GM23338 (cell line): Measurements from ENCODE around the gene ALX3. TPM values are rescaled to one million over a fixed set of nuclear protein-coding genes. Genes with fewer than 3 reads are reported as not detected.

ENCODE experiments used
- ATAC-seq: fragments of 200-7000 bp; cut with Tn5 transposase; 3 replicates; pipeline ENCODE4 v1.9.1; 2020
- DNase-seq: peaks from one replicate; pipeline ENCODE4 v3.0.0-alpha.2; 2015; ENCODE audit warnings: low spot score
- H2AFZ ChIP-seq: fragments of 200-600 bp; sonication (generic); 2 replicates; pipeline ENCODE4 v1.8.0; 2016; ENCODE audit warnings: antibody characterized with exemption, mild to moderate bottlenecking, moderate library complexity
- H3F3A ChIP-seq: fragments of 200-600 bp; sonication (generic); replicated peaks from 2 replicates; pipeline ENCODE4 v1.8.0; 2017; ENCODE audit warnings: antibody characterized with exemption, mixed run types, low read depth
- H3K27ac ChIP-seq: fragments of 200-600 bp; sonication (generic); 2 replicates; pipeline ENCODE4 v1.6.1; 2016; ENCODE audit warnings: low read depth
- H3K27me3 ChIP-seq: fragments of 200-600 bp; sonication (generic); 2 replicates; pipeline ENCODE4 v1.8.0; 2016; ENCODE audit warnings: mild to moderate bottlenecking, mixed run types, moderate library complexity; ENCODE audit not compliant: insufficient read depth
- H3K36me3 ChIP-seq: fragments of 200-600 bp; sonication (generic); 2 replicates; pipeline ENCODE4 v1.8.0; 2016; ENCODE audit warnings: mild to moderate bottlenecking; ENCODE audit not compliant: insufficient read depth
- H3K4me1 ChIP-seq: fragments of 200-600 bp; sonication (generic); 2 replicates; pipeline ENCODE4 v1.8.0; 2016; ENCODE audit warnings: mild to moderate bottlenecking, moderate library complexity; ENCODE audit not compliant: insufficient read depth
- H3K4me2 ChIP-seq: fragments of 200-600 bp; sonication (generic); 2 replicates; pipeline ENCODE4 v1.7.1; 2017; ENCODE audit warnings: mixed run types
- H3K4me3 ChIP-seq: fragments of 200-600 bp; sonication (generic); 2 replicates; pipeline ENCODE4 v1.6.1; 2016; ENCODE audit warnings: mixed run types
- H3K79me2 ChIP-seq: fragments of 200-600 bp; sonication (generic); replicated peaks from 2 replicates; pipeline ENCODE4 v1.8.0; 2017; ENCODE audit warnings: mild to moderate bottlenecking; ENCODE audit not compliant: insufficient read depth
- H3K9me2 ChIP-seq: fragments of 200-600 bp; sonication (generic); 2 replicates; pipeline ENCODE4 v1.8.0; 2017; ENCODE audit not compliant: insufficient read depth
- H4K20me1 ChIP-seq: fragments of 200-600 bp; sonication (generic); replicated peaks from 2 replicates; pipeline ENCODE4 v1.8.0; 2017; ENCODE audit warnings: mild to moderate bottlenecking; ENCODE audit not compliant: insufficient read depth
- H3K27ac Mint-ChIP-seq: 2 replicates; pipeline ENCODE4 v1.8.0; 2020; ENCODE audit warnings: inconsistent platforms, mild to moderate bottlenecking, moderate library complexity, mixed read lengths
- H3K27me3 Mint-ChIP-seq: 3 replicates; pipeline ENCODE4 v1.8.0; 2022; ENCODE audit warnings: low read depth, mild to moderate bottlenecking, moderate library complexity, mixed read lengths, inconsistent platforms; ENCODE audit not compliant: insufficient read depth, poor library complexity
- H3K36me3 Mint-ChIP-seq: 3 replicates; pipeline ENCODE4 v1.8.0; 2021; ENCODE audit warnings: low read depth, mild to moderate bottlenecking, inconsistent platforms, moderate library complexity, mixed read lengths
- H3K4me1 Mint-ChIP-seq: 3 replicates; pipeline ENCODE4 v1.8.0; 2020; ENCODE audit warnings: mild to moderate bottlenecking, inconsistent platforms, mixed read lengths
- H3K4me3 Mint-ChIP-seq: 3 replicates; pipeline ENCODE4 v1.8.0; 2021; ENCODE audit warnings: moderate library complexity, mild to moderate bottlenecking, inconsistent platforms, mixed read lengths
- H3K9me3 Mint-ChIP-seq: 3 replicates; pipeline ENCODE4 v1.8.0; 2020; ENCODE audit warnings: moderate library complexity, mild to moderate bottlenecking, inconsistent platforms, mixed read lengths
- CREB1 ChIP-seq: fragments of 250-450 bp; sonication (Bioruptor Pico); IDR thresholded peaks from 2 replicates; pipeline ENCODE4 v1.5.0; 2020; ENCODE audit warnings: low read depth, mild to moderate bottlenecking, moderate library complexity
- CTCF ChIP-seq, 2 experiments: fragments of 200-600 bp in 1 of 2; sonication (generic) in 1 of 2; conservative IDR thresholded peaks; 2 replicates each; pipeline versions ENCODE4 v1.5.1 to v1.6.1; 2016 to 2017; ENCODE audit warnings: antibody characterized with exemption in 2 of 2, low read depth in 2 of 2, mild to moderate bottlenecking in 2 of 2, moderate library complexity in 1 of 2
- EZH2 ChIP-seq: fragments of 200-600 bp; sonication (generic); IDR thresholded peaks from one replicate; pipeline ENCODE4 v1.8.0; 2017; ENCODE audit warnings: antibody characterized with exemption, mild to moderate bottlenecking, low read depth; ENCODE audit not compliant: unreplicated experiment
- EZH2phosphoT487 ChIP-seq: fragments of 200-600 bp; sonication (generic); IDR thresholded peaks from one replicate; pipeline ENCODE4 v1.8.1; 2018; ENCODE audit warnings: antibody characterized with exemption; ENCODE audit not compliant: unreplicated experiment
- JUNB ChIP-seq: IDR thresholded peaks from one replicate; pipeline ENCODE4 v1.6.1; 2016; ENCODE audit warnings: antibody characterized with exemption; ENCODE audit not compliant: unreplicated experiment
- NANOG ChIP-seq: IDR thresholded peaks from 2 replicates; pipeline ENCODE4 v1.6.1; 2016; ENCODE audit warnings: antibody characterized with exemption, borderline replicate concordance
- POLR2AphosphoS5 ChIP-seq: IDR thresholded peaks from 2 replicates; pipeline ENCODE4 v1.6.1; 2016; ENCODE audit warnings: antibody characterized with exemption, low read depth
- STAT1 ChIP-seq: IDR thresholded peaks from one replicate; pipeline ENCODE4 v1.6.1; 2016; ENCODE audit warnings: antibody characterized with exemption; ENCODE audit not compliant: unreplicated experiment
- ZNF114 ChIP-seq: fragments of 250-450 bp; sonication (Bioruptor Pico); IDR thresholded peaks from 2 replicates; pipeline ENCODE4 v1.5.0; 2020; ENCODE audit warnings: mild to moderate bottlenecking, moderate library complexity
- ZNF331 ChIP-seq: fragments of 250-450 bp; sonication (Bioruptor Pico); IDR thresholded peaks from 2 replicates; pipeline ENCODE4 v1.5.0; 2020; ENCODE audit warnings: low read depth, mild to moderate bottlenecking, moderate library complexity
- polyA plus RNA-seq: library from polyadenylated mRNA; unstranded; fragments of >200 nt; fragmentation: Nextera tagmentation; extraction: Ambion mirVana; gene quantifications from 2 replicates; pipeline ENCODE4 v1.2.1, GENCODE V29; 2016
- total RNA-seq: library from RNA; depleted of rRNA; stranded (reverse); fragments of >200 nt; shearing (Covaris generic); gene quantifications from 2 replicates; pipeline ENCODE4 v1.2.3, GENCODE V29; 2014
- TF ChIP-seq, protein P1 (sequence below): IDR thresholded peaks from one replicate; pipeline ENCODE4 v1.6.1; 2018; ENCODE audit warnings: antibody characterized with exemption; ENCODE audit not compliant: unreplicated experiment
- TF ChIP-seq, protein P2 (sequence below): IDR thresholded peaks from 2 replicates; pipeline ENCODE4 v1.6.1; 2016; ENCODE audit warnings: antibody characterized with exemption
- TF ChIP-seq, protein P3 (sequence below): fragments of 250-450 bp; sonication (Bioruptor Pico); IDR thresholded peaks from 2 replicates; pipeline ENCODE4 v1.5.0; 2020; ENCODE audit warnings: mild to moderate bottlenecking, moderate library complexity

The ALX3 gene
- total and polyA plus RNA-seq, 2 experiments from 2014 or later = not detected

DNA sequence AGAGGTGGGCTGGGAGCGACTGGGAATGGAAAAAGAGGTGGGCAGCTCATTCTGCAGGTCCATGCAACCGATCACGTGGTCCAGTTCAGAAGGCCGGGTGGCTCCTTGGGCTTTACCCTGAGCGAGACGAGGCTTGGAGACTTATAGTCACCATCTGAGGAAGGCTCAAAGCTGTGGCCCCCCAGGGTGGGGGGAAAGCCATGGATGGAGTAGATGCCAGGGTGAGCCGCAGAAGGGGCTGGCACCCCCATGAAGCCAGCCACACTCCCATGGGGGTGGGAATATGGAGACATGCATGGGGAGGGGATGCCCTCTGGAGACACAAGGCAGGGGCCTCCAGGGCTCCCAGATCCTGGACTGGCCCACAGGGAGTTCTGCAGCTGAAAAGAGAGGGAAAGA is 9.8 kb downstream of the ALX3 start:
- Histone ChIP-seq H3K36me3 (peaks cover 5% of the 10 kb centered on the region), H3F3A (no peaks in the 10 kb centered on the region), H3K27ac (no peak overlapping the region), H3K4me2 (no peak overlapping the region), H4K20me1 (peaks cover 4% of the 10 kb centered on the region), H3K4me3 (no peak overlapping the region), H3K27me3 (peaks cover 16% of the 10 kb centered on the region), H3K4me1 (no peaks in the 10 kb centered on the region), H3K9me2 (no peaks in the 10 kb centered on the region), H3K79me2 (no peaks in the 10 kb centered on the region), H2AFZ (no peak overlapping the region)
- Mint-ChIP-seq H3K4me3 (no peak overlapping the region), H3K4me1 (no peaks in the 10 kb centered on the region; the same call in 2 of the 3 replicates), H3K27me3 (peaks cover 24% of the 10 kb centered on the region), H3K36me3 (peaks cover 43% of the 10 kb centered on the region), H3K27ac (no peak overlapping the region), H3K9me3 (no peaks in the 10 kb centered on the region)
- no peak for ATAC-seq
- no peak for DNase-seq
- TF ChIP-seq, protein P1, sequence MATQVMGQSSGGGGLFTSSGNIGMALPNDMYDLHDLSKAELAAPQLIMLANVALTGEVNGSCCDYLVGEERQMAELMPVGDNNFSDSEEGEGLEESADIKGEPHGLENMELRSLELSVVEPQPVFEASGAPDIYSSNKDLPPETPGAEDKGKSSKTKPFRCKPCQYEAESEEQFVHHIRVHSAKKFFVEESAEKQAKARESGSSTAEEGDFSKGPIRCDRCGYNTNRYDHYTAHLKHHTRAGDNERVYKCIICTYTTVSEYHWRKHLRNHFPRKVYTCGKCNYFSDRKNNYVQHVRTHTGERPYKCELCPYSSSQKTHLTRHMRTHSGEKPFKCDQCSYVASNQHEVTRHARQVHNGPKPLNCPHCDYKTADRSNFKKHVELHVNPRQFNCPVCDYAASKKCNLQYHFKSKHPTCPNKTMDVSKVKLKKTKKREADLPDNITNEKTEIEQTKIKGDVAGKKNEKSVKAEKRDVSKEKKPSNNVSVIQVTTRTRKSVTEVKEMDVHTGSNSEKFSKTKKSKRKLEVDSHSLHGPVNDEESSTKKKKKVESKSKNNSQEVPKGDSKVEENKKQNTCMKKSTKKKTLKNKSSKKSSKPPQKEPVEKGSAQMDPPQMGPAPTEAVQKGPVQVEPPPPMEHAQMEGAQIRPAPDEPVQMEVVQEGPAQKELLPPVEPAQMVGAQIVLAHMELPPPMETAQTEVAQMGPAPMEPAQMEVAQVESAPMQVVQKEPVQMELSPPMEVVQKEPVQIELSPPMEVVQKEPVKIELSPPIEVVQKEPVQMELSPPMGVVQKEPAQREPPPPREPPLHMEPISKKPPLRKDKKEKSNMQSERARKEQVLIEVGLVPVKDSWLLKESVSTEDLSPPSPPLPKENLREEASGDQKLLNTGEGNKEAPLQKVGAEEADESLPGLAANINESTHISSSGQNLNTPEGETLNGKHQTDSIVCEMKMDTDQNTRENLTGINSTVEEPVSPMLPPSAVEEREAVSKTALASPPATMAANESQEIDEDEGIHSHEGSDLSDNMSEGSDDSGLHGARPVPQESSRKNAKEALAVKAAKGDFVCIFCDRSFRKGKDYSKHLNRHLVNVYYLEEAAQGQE = no peak
- no peak for TF ChIP-seq CREB1
- no peak for TF ChIP-seq JUNB
- TF ChIP-seq POLR2AphosphoS5 = no peak
- TF ChIP-seq, protein P2, sequence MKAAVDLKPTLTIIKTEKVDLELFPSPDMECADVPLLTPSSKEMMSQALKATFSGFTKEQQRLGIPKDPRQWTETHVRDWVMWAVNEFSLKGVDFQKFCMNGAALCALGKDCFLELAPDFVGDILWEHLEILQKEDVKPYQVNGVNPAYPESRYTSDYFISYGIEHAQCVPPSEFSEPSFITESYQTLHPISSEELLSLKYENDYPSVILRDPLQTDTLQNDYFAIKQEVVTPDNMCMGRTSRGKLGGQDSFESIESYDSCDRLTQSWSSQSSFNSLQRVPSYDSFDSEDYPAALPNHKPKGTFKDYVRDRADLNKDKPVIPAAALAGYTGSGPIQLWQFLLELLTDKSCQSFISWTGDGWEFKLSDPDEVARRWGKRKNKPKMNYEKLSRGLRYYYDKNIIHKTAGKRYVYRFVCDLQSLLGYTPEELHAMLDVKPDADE = no peak
- no peak for TF ChIP-seq EZH2
- TF ChIP-seq ZNF331 = no peak
- TF ChIP-seq STAT1 = no peak
- TF ChIP-seq, protein P3, sequence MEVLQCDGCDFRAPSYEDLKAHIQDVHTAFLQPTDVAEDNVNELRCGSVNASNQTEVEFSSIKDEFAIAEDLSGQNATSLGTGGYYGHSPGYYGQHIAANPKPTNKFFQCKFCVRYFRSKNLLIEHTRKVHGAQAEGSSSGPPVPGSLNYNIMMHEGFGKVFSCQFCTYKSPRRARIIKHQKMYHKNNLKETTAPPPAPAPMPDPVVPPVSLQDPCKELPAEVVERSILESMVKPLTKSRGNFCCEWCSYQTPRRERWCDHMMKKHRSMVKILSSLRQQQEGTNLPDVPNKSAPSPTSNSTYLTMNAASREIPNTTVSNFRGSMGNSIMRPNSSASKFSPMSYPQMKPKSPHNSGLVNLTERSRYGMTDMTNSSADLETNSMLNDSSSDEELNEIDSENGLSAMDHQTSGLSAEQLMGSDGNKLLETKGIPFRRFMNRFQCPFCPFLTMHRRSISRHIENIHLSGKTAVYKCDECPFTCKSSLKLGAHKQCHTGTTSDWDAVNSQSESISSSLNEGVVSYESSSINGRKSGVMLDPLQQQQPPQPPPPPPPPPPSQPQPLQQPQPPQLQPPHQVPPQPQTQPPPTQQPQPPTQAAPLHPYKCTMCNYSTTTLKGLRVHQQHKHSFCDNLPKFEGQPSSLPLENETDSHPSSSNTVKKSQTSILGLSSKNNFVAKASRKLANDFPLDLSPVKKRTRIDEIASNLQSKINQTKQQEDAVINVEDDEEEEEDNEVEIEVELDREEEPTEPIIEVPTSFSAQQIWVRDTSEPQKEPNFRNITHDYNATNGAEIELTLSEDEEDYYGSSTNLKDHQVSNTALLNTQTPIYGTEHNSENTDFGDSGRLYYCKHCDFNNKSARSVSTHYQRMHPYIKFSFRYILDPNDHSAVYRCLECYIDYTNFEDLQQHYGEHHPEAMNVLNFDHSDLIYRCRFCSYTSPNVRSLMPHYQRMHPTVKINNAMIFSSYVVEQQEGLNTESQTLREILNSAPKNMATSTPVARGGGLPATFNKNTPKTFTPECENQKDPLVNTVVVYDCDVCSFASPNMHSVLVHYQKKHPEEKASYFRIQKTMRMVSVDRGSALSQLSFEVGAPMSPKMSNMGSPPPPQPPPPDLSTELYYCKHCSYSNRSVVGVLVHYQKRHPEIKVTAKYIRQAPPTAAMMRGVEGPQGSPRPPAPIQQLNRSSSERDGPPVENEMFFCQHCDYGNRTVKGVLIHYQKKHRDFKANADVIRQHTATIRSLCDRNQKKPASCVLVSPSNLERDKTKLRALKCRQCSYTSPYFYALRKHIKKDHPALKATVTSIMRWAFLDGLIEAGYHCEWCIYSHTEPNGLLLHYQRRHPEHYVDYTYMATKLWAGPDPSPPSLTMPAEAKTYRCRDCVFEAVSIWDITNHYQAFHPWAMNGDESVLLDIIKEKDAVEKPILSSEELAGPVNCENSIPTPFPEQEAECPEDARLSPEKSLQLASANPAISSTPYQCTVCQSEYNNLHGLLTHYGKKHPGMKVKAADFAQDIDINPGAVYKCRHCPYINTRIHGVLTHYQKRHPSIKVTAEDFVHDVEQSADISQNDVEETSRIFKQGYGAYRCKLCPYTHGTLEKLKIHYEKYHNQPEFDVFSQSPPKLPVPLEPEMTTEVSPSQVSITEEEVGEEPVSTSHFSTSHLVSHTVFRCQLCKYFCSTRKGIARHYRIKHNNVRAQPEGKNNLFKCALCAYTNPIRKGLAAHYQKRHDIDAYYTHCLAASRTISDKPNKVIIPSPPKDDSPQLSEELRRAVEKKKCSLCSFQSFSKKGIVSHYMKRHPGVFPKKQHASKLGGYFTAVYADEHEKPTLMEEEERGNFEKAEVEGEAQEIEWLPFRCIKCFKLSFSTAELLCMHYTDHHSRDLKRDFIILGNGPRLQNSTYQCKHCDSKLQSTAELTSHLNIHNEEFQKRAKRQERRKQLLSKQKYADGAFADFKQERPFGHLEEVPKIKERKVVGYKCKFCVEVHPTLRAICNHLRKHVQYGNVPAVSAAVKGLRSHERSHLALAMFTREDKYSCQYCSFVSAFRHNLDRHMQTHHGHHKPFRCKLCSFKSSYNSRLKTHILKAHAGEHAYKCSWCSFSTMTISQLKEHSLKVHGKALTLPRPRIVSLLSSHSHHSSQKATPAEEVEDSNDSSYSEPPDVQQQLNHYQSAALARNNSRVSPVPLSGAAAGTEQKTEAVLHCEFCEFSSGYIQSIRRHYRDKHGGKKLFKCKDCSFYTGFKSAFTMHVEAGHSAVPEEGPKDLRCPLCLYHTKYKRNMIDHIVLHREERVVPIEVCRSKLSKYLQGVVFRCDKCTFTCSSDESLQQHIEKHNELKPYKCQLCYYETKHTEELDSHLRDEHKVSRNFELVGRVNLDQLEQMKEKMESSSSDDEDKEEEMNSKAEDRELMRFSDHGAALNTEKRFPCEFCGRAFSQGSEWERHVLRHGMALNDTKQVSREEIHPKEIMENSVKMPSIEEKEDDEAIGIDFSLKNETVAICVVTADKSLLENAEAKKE (CRISPR knock-in tag) = no peak
- TF ChIP-seq ZNF114 (CRISPR knock-in tag) = no peak
- TF ChIP-seq EZH2phosphoT487 = no peak
- TF ChIP-seq CTCF (conservative IDR thresholded peaks at IDR 0.05; ENCODE audit: low read depth in 2 of 2) = no peak
- no peak for TF ChIP-seq NANOG
